HepG2 (cell line): ENCODE data around the gene PFDN2. TPM values are rescaled to one million over a fixed set of nuclear protein-coding genes. Genes with fewer than 3 reads are reported as not detected.
"Not testable (repeated sequence)": the region's sequence is repeated elsewhere in the genome, so short reads cannot be mapped to it uniquely, and the experiment has no call there.

Experiments used
- ATAC-seq: fragments of 200-7000 bp; cut with Tn5 transposase; 3 replicates; pipeline ENCODE4 v1.9.1; 2020; ENCODE audit warnings: mild to moderate bottlenecking, moderate library complexity
- BruUV-seq: library from RNA; stranded (reverse); fragments of 400-500 nt; replicated peaks from 2 replicates; lab custom pipeline; 2021; lab: Mats Ljungman, UMichigan
- CTCF ChIA-PET: fragments of 300-600 bp; formaldehyde crosslinking; extraction: SDS; loops from one replicate; lab custom pipeline; 2021; ENCODE audit warnings: low total read pairs, inconsistent platforms, low intra/inter-chr PET ratio; lab: Yijun Ruan, JAX
- POLR2A ChIA-PET: fragments of 350-600 bp; sonication (Branson Sonifier 250); formaldehyde crosslinking; loops from one replicate; lab custom pipeline; 2020; ENCODE audit warnings: antibody characterized with exemption, inconsistent platforms; lab: Yijun Ruan, JAX
- DNase-seq: peaks from one replicate; pipeline ENCODE4 v3.0.0-alpha.2; 2015; ENCODE audit warnings: low spot score
- FAIRE-seq: peaks from 3 replicates; lab custom pipeline; 2011; peaks lifted over from hg19 to GRCh38; lab: Jason Lieb, UNC
- H2AFZ ChIP-seq: one replicate; pipeline ENCODE4 v1.6.1; 2011; ENCODE audit warnings: low read length, inconsistent platforms
- H3K27ac ChIP-seq: fragments of 300-600 bp; 3 replicates; pipeline ENCODE4 v1.8.0; 2011; ENCODE audit warnings: mixed run types, mild to moderate bottlenecking, mixed read lengths, low read length, inconsistent platforms; ENCODE audit not compliant: insufficient read depth; ENCODE audit errors: extremely low read length
- H3K27me3 ChIP-seq, 2 experiments: fragments of 200-600 bp in 1 of 2; 2 replicates in 1 of 2; 3 replicates in 1 of 2; pipeline versions ENCODE4 v1.6.0 to v1.8.0; 2011; ENCODE audit warnings: low read length in 2 of 2, mild to moderate bottlenecking in 2 of 2, moderate library complexity in 2 of 2, inconsistent platforms in 1 of 2; ENCODE audit not compliant: insufficient read depth in 2 of 2, control insufficient read depth in 1 of 2
- H3K36me3 ChIP-seq, 2 experiments: fragments of 200-600 bp in 1 of 2; replicated peaks in 1 of 2; 2 replicates in 1 of 2; 3 replicates in 1 of 2; pipeline versions ENCODE4 v1.5.1 to v1.8.0; 2011; ENCODE audit warnings: low read length in 2 of 2, inconsistent platforms in 1 of 2; ENCODE audit not compliant: insufficient read depth in 2 of 2, control insufficient read depth in 1 of 2
- H3K4me1 ChIP-seq: 2 replicates; pipeline ENCODE4 v1.5.1; 2012; ENCODE audit warnings: low read length, inconsistent platforms; ENCODE audit not compliant: insufficient read depth
- H3K4me2 ChIP-seq: 2 replicates; pipeline ENCODE4 v1.6.0; 2011; ENCODE audit warnings: low read depth, low read length, inconsistent platforms
- H3K4me3 ChIP-seq, 3 experiments: fragments of 200-600 bp in 1 of 3; sonication (generic), shearing (Covaris generic) in 1 of 3; replicated peaks in 1 of 3; 2 replicates each; pipeline ENCODE4 v1.5.1; 2011 to 2016; ENCODE audit warnings: low read length in 3 of 3, inconsistent platforms in 2 of 3, low read depth in 2 of 3, mild to moderate bottlenecking in 2 of 3, control low read depth in 1 of 3, mixed read lengths in 1 of 3; ENCODE audit not compliant: insufficient read depth in 1 of 3
- H3K79me2 ChIP-seq: one replicate; pipeline ENCODE4 v1.6.1; 2011; ENCODE audit warnings: low read length, inconsistent platforms; ENCODE audit not compliant: insufficient read depth
- H3K9ac ChIP-seq: 2 replicates; pipeline ENCODE4 v1.6.0; 2011; ENCODE audit warnings: mild to moderate bottlenecking, low read depth, low read length, inconsistent platforms; ENCODE audit not compliant: insufficient read depth
- H3K9me3 ChIP-seq: 2 replicates; pipeline ENCODE4 v1.5.1; 2012; ENCODE audit warnings: mild to moderate bottlenecking, low read length
- H4K20me1 ChIP-seq: 2 replicates; pipeline ENCODE4 v1.6.0; 2011; ENCODE audit warnings: inconsistent platforms, mild to moderate bottlenecking, low read length, moderate library complexity; ENCODE audit not compliant: insufficient read depth
- DNMT1 ChIP-seq: sonication (generic); formaldehyde crosslinking; IDR thresholded peaks from 2 replicates; pipeline ENCODE4 v1.5.1; 2020; ENCODE audit warnings: mild to moderate bottlenecking, missing genetic modification reagents
- EP300 ChIP-seq, 3 experiments: sonication (generic) in 1 of 3; formaldehyde crosslinking in 1 of 3; IDR thresholded peaks; 2 replicates each; pipeline versions ENCODE4 v1.5.1 to v1.6.1; 2011 to 2020; ENCODE audit warnings: low read depth in 2 of 3, low read length in 2 of 3, borderline replicate concordance in 1 of 3, improper control_type of control experiment in 1 of 3, mild to moderate bottlenecking in 1 of 3, missing genetic modification reagents in 1 of 3, moderate library complexity in 1 of 3
- GPN1 ChIP-seq: sonication (generic); formaldehyde crosslinking; IDR thresholded peaks from 2 replicates; pipeline ENCODE4 v1.5.1; 2020; ENCODE audit warnings: missing genetic modification reagents, borderline replicate concordance
- IRF1 ChIP-seq: sonication (generic); formaldehyde crosslinking; IDR thresholded peaks from 2 replicates; pipeline ENCODE4 v1.4.0; 2020; ENCODE audit warnings: low read depth, mild to moderate bottlenecking, missing genetic modification reagents
- MBNL3 ChIP-seq: fragments of 250-450 bp; sonication (Bioruptor Pico); conservative IDR thresholded peaks from 2 replicates; pipeline ENCODE4 v1.8.0; 2022; ENCODE audit warnings: mild to moderate bottlenecking, inconsistent platforms
- XRCC5 ChIP-seq: fragments of 200-400 bp; formaldehyde crosslinking; optimal IDR thresholded peaks from 2 replicates; pipeline ENCODE3; 2017; ENCODE audit warnings: mild to moderate bottlenecking, low read length
- ZBTB38 ChIP-seq: sonication (generic); formaldehyde crosslinking; IDR thresholded peaks from 2 replicates; pipeline ENCODE4 v1.5.1; 2020; ENCODE audit warnings: mild to moderate bottlenecking, missing genetic modification reagents
- ZNF460 ChIP-seq: sonication (generic); formaldehyde crosslinking; IDR thresholded peaks from 2 replicates; pipeline ENCODE4 v1.5.1; 2020; ENCODE audit warnings: missing genetic modification reagents, mild to moderate bottlenecking, borderline replicate concordance
- ZNF607 ChIP-seq: sonication (generic); formaldehyde crosslinking; IDR thresholded peaks from 2 replicates; pipeline ENCODE4 v1.5.1; 2020; ENCODE audit warnings: missing genetic modification reagents, mild to moderate bottlenecking, borderline replicate concordance
- ZNF780A ChIP-seq: sonication (generic); formaldehyde crosslinking; IDR thresholded peaks from 2 replicates; pipeline ENCODE4 v1.8.0; 2022; ENCODE audit warnings: mild to moderate bottlenecking, missing genetic modification reagents, moderate library complexity
- WGBS: methylation state at CpG from one replicate; pipeline ENCODE4 v1.1.6; 2017; ENCODE audit warnings: low lambda C conversion rate; 5-methylcytosine and 5-hydroxymethylcytosine counted together
- in situ Hi-C: cut with HindIII; loops from 2 replicates; pipeline ENCODE4 v1.10.0; 2017; ENCODE audit warnings: low pct_unique_long_range_greater_than_20kb; ENCODE audit not compliant: extremely low pct_ligation_motif_present
- intact Hi-C: fragments of 100-400 bp; cut with micrococcal nuclease; formaldehyde crosslinking; loops from one replicate; pipeline ENCODE4 v1.10.0; 2022; ENCODE audit not compliant: unreplicated experiment
- polyA plus RNA-seq, 8 experiments: library from polyadenylated mRNA; depleted of rRNA in 3 of 8; stranded (reverse) in 7 of 8; unstranded in 1 of 8; fragments of >200 nt; fragmentation: Illumina TruSeq in 4 of 8; extraction: Trizol in 4 of 8; gene quantifications; 2 replicates each; pipeline versions ENCODE4 v1.2.1 to v1.2.3, GENCODE V29; 2011 to 2016; ENCODE audit warnings: low read depth in 4 of 8, missing spikeins in 1 of 8, mixed read lengths in 1 of 8; ENCODE audit not compliant: insufficient read depth in 1 of 8
- total RNA-seq, 5 experiments: library from RNA; depleted of rRNA; stranded (reverse); fragments of >200 nt; fragmentation: Illumina TruSeq; extraction: Trizol; gene quantifications; 2 replicates each; pipeline ENCODE4 v1.2.3, GENCODE V29; 2016; ENCODE audit warnings: low read depth in 1 of 5
- TF ChIP-seq, protein P1 (sequence below): sonication (generic); formaldehyde crosslinking; IDR thresholded peaks from 2 replicates; pipeline ENCODE4 v1.4.0; 2020; ENCODE audit warnings: missing genetic modification reagents
- TF ChIP-seq, protein P2 (sequence below): sonication (generic); formaldehyde crosslinking; IDR thresholded peaks from 2 replicates; pipeline ENCODE4 v1.4.0; 2020; ENCODE audit warnings: mild to moderate bottlenecking, missing genetic modification reagents

PFDN2 gene
- total and polyA plus RNA-seq, 2 of the 13 experiments (the other 11 are each of a cell fraction or from before 2014, with no cell fraction given): 62.6 to 63.6 TPM

DNA sequence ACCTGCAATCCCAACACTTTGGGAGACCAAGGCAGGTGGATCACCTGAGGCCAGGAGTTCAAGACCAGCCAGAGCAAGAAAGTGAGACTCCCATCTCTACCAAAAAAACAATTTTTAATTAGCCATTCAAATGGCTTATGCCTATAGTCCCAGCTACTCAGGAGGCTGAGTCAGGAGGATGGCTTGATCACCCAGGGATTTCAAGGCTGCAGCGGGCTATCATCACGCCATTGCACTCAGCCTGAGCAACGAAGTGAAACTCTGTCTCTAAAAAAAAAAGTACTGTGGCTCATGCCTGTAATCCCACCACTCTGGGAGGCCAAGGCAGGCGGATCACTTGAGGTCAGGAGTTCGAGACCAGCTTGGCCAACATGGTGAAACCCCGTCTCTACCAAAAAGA is 1.9 kb downstream of the PFDN2 start:
- DNase-seq, FAIRE-seq, intact Hi-C loops, in situ Hi-C loops, ATAC-seq, CTCF ChIA-PET, H3K27ac ChIP-seq, H2AFZ ChIP-seq, H3K9me3 ChIP-seq, H3K9ac ChIP-seq, H3K27me3 ChIP-seq, BruUV-seq: not testable (repeated sequence)
- Histone ChIP-seq H3K79me2 (peaks cover 82% of the 10 kb centered on the region), H4K20me1 (peaks cover 11% of the 10 kb centered on the region; the same call in 1 of the 2 replicates), H3K4me3 (peak overlapping the region in 2 of 3 experiments; percentile 3 to 17; a peak in 1 of 6 replicates), H3K4me1 (peaks cover 65% of the 10 kb centered on the region), H3K4me2 (peak overlapping the region; percentile 98), H3K36me3 (peaks cover 2 to 17% of the 10 kb centered on the region in 2 experiments)
- POLR2A ChIA-PET: interaction anchor here (2.4 to 2.8 kb wide), 2 partner anchors 17 to 70 kb away, joined by 9 to 19 read pairs; partner anchors contain the start of genes KLHDC9 and USF1
- WGBS: 100% methylated on average over 6 of the region's 6 CpGs
- TF ChIP-seq, protein P1, sequence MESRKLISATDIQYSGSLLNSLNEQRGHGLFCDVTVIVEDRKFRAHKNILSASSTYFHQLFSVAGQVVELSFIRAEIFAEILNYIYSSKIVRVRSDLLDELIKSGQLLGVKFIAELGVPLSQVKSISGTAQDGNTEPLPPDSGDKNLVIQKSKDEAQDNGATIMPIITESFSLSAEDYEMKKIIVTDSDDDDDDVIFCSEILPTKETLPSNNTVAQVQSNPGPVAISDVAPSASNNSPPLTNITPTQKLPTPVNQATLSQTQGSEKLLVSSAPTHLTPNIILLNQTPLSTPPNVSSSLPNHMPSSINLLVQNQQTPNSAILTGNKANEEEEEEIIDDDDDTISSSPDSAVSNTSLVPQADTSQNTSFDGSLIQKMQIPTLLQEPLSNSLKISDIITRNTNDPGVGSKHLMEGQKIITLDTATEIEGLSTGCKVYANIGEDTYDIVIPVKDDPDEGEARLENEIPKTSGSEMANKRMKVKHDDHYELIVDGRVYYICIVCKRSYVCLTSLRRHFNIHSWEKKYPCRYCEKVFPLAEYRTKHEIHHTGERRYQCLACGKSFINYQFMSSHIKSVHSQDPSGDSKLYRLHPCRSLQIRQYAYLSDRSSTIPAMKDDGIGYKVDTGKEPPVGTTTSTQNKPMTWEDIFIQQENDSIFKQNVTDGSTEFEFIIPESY (CRISPR knock-in tag): 0 out of 2 replicates have a peak, but pooled peaks have one; percentile 10

DNA sequence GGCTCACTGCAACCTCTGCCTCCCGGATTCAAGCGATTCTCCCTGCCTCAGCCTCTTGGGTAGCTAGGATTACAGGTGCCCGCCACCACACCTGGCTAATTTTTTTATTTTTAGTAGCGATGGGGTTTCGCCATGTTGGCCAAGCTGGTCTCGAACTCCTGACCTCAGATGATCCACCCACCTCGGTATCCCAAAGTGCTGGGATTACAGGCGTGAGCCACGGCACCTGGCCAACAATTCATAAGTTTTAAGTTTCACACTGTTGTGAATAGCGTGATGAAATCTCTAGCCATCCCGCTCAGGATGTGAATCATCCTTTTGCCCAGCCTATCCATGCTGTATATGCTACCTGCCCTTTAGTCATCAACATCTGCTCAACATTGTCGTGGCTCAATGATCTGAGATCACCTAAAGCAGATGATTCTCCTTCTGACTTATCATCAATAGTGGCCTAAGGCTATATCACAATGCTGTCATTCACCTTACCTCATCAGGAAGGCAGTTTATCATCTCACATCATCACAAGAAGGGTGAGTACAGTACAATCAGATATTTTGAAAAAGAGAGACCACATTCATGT is 2.6 kb downstream of the PFDN2 start:
- peaks cover 0 to 9% of the 10 kb centered on the region in 2 experiments for H3K36me3 ChIP-seq
- DNase-seq (peak; percentile 32), FAIRE-seq (no peak), ATAC-seq (no peak)
- 0 out of 6 replicates have a peak overlapping the region, but pooled peaks of 1 of the 3 experiments have one; percentile 12 for H3K4me3 ChIP-seq
- H3K4me2 ChIP-seq: peak overlapping the region; percentile 98
- no peak overlapping the region for H3K27ac ChIP-seq
- H3K27me3 ChIP-seq: no peaks in the 10 kb centered on the region; a peak in 1 of 5 replicates
- in situ Hi-C loops: no loop called here
- BruUV-seq: no TSS peak
- ChIA-PET CTCF (no interaction called here), POLR2A (no interaction called here)
- no peaks in the 10 kb centered on the region for H3K9me3 ChIP-seq
- H2AFZ ChIP-seq: no peak overlapping the region
- no peak overlapping the region for H3K9ac ChIP-seq
- H4K20me1 ChIP-seq: peaks cover 11% of the 10 kb centered on the region; the same call in 1 of the 2 replicates
- intact Hi-C loops: no loop called here
- H3K79me2 ChIP-seq: peaks cover 82% of the 10 kb centered on the region
- peaks cover 65% of the 10 kb centered on the region for H3K4me1 ChIP-seq
- 81% methylated on average over 12 of the region's 12 CpGs for WGBS
- TF ChIP-seq MBNL3 (CRISPR knock-in tag) (no peak), GPN1 (CRISPR knock-in tag) (no peak), EP300 (IDR thresholded peaks at IDR 0.05; ENCODE audit: low read depth in 2 of 2, low read length in 2 of 2) (no peak), EP300 (CRISPR knock-in tag; IDR thresholded peaks at IDR 0.05; ENCODE audit: borderline replicate concordance) (peak; percentile 25; the same call in 1 of the 2 replicates), ZNF780A (no peak), XRCC5 (no peak), ZBTB38 (CRISPR knock-in tag) (peak; percentile 67), ZNF460 (CRISPR knock-in tag) (peak; percentile 36; the same call in 1 of the 2 replicates), ZNF607 (CRISPR knock-in tag) (no peak), IRF1 (no peak), DNMT1 (CRISPR knock-in tag) (no peak)
- TF ChIP-seq, protein P2, sequence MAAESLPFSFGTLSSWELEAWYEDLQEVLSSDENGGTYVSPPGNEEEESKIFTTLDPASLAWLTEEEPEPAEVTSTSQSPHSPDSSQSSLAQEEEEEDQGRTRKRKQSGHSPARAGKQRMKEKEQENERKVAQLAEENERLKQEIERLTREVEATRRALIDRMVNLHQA (CRISPR knock-in tag): no peak
